ENCODE results near the gene GNE.
"Not testable (repeated sequence)": the region's sequence is repeated elsewhere in the genome, so short reads cannot be mapped to it uniquely, and the experiment has no call there.

GNE gene

DNA sequence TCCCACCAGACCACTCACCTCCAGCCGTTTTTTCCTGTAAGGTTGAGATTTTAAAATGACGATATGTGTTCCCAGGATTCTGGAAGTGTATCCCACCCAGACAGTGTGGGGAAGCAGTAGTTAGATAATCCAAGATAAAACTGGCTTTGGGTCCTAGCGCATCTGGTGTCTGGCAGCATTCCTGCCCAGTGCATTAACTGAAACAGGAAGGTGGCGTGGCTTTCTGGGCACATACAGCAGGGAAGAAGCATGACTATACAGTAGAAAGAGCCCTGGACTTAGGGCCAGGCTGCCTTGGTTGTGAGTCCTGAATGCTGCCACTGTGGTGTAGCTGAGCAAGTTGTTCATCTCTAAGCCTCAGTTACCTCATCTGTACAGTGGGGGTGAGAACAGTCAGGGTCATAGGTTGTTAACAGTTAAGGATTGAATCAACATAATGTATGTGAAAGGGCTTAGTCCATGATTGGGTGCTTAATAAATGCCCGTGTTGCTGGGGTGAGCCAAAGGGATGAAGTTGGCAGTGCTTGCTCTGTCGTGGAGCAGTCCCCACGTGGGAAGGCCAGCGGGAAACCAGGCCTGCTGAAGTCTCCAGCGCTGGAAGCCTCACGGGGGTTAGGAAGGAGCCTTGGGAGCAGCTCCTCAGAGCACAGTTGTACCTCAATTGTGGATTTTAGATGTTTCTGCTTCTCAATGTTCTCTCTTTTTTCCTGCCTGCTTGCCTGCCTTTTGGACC lies 49.6 kb downstream of the GNE start:
- no peak for DNase-seq (ENCODE audit: low read depth)

DNA sequence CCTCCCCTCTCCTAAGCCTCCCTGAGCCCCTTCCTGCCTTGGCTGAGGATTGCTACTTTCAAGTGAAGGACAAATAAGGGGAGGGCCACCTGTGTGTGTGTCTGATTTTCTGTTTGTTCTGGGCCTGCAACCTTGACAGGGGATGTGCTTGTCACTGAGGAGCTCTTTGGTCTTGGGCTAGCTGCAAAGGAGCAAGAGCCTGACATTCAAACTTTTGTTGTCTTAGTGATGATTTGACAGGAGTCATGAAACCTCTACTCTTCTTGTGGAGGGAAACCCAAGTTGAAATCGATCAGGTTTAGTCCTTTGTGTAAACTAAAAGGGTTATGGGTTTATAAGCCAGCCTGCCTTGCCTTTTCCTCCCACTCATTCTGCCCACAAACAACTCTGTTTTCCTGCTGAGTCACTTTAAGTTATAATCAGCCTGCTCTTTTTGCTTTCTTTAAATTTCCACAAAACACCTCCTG lies 50.7 kb downstream of the GNE start:
- DNase-seq (ENCODE audit: low read depth) = no peak

DNA sequence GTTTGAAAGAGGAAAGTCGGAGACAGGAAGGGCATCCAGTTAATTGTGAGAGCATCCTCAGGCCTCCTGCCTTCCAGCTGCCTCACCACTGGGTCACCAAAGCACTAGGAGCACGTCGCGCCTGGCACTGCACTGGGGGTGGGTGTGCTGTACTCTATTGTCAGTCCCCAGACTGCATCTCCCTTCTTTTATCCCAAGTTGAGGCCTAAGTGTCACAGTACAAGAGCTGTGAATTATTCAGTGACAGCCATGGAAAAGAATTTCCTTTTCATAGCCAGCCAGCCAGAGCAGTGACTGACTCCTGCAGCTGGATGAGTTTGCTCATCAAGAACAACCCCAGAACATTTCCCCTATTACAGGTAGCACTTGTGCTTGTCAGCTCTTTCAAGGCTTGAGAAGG lies 51.2 kb downstream of the GNE start:
- no peak for DNase-seq (ENCODE audit: low read depth)

DNA sequence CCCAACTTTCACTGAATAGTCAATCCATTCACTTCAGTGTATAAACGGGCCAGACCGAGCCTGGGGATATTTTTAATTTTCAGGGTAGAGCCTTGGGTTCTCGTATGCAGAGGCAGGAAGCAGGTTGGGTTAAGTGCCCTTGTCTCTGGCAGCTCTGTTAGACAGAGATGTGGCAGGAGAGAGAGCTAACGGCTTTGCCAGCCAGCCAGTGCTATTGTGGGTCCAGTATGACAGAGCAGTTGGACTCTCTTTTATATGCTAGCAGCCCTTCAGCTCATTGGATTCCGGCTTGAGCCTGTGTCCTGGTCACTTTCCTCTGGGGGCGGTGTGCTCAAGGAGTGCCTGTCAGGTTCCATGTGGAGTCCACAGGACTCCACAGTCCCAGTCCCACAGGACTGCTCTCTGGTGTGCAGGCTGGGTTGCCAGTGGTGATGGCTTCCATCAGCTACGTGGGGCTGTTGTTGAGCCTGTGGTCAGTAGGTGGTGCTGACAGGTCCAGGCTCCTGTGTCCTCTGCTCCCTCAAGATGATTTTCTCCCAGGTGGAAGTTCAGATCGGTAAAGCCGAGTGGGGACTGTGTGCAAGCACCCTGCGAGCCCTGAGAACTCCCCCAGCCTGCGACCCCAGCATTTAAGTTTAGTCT lies 53.2 kb downstream of the GNE start:
- no peak for DNase-seq (ENCODE audit: low read depth)

DNA sequence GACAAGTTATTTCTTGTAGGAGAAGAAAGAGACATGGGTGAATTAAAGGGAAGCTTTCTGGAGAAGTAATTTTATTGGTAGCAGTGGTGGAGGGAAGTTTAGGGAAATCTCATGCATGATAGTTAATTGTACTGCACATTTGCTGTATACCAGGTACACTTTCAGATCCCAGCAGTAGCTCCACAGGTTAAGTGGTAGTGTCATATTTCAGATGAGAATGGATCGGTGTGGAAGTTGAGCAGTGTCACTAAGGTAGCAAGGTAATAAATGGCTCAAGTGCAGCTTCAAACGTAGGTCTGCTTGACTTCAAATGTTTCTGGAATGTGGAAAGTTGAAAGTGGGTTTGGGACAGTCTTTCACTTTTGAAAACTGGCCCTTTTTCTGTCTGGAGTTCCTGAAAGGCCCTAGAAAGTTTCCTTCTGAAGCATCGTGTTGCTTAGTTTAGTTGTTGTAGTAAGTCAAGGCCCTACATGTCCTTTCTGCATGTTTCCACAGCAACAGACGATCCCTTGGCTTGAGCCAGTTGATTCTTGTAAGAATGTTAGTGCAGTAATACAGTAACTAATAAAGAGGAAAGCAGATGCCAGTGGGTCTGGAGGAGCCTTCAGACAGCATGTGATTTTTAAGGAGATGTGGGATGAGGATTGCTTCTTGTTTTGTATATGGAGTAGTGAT lies 63.8 kb downstream of the GNE start:
- no peak for DNase-seq (ENCODE audit: low read depth)

DNA sequence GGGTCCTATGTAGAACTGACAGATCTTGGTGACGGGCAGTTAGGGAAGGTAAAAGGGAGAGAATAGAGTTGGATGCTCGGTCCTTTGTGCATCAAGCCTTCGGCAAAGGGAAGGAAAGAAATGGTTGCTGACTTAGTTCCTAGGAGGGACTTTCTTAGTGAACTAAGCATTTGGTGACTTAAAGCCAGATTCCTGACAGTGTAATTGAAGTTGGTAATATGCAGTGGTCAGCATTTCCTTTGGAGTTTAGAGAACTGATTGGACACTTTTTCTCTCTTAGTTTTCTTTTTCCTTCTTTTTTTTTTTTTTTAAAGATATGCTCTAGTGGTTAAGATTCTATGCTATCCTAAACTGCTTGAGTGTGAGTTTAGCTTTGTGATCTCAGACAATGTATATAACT lies 65.2 kb downstream of the GNE start:
- no peak for DNase-seq (ENCODE audit: low read depth)

DNA sequence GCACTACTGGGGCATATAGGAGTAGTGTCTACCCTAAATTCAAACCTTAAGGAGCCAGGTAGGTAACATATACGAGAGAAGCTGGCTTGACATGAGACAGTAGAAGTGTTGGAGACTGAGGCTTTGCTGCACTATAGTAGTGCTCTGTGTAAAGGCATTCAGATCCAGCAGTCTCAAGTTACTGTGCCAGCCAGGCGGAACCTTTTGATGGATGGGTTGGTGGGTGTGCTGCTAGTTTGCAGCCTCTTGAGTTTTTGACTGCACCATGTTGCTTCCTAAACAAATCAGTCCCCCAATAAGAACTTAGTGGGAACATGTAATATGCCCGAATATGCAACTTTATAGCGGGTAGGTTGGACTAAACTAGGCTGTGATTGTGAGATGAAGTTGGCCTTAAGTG lies 66.1 kb downstream of the GNE start:
- no peak for DNase-seq (ENCODE audit: low read depth)

DNA sequence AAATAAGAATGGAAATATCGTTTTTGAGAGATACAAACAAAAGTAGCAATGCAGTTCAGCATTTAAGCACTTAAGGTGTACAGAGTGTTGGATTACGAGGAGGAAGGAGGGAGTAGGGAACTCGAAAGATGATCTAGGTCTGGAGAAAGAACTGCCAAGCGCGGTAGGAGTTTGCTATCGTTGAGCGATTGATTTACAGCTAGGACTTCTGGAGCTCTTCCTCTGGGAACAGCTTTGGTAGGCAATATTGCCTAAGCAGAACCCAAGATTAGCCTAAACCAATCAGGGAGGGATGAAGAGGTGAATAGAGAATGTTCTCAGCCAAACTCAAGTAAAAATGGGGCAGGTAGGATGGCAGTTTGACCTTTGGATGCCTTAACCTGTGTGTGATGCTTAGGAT lies 66.6 kb downstream of the GNE start:
- DNase-seq (ENCODE audit: low read depth) = no peak

DNA sequence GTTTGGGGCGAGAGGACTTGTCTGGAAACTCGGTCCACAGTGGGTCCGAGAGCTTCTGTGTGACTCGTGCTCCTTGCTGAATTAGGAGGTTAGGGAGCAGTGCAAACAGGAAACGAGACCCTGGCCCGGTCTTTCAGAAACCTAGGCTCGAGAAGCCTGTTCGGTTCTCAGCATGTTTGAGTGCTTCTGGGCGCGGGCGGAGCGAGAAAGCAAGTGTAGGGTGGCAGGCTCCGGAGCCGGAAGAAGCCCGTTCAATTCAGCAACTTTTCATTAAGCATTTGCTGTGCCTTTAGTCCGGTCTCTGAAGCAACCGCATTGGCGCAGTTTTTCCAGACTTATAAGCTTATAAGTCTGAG lies 67.0 kb downstream of the GNE start:
- peak; percentile 18 for DNase-seq (ENCODE audit: low read depth)

DNA sequence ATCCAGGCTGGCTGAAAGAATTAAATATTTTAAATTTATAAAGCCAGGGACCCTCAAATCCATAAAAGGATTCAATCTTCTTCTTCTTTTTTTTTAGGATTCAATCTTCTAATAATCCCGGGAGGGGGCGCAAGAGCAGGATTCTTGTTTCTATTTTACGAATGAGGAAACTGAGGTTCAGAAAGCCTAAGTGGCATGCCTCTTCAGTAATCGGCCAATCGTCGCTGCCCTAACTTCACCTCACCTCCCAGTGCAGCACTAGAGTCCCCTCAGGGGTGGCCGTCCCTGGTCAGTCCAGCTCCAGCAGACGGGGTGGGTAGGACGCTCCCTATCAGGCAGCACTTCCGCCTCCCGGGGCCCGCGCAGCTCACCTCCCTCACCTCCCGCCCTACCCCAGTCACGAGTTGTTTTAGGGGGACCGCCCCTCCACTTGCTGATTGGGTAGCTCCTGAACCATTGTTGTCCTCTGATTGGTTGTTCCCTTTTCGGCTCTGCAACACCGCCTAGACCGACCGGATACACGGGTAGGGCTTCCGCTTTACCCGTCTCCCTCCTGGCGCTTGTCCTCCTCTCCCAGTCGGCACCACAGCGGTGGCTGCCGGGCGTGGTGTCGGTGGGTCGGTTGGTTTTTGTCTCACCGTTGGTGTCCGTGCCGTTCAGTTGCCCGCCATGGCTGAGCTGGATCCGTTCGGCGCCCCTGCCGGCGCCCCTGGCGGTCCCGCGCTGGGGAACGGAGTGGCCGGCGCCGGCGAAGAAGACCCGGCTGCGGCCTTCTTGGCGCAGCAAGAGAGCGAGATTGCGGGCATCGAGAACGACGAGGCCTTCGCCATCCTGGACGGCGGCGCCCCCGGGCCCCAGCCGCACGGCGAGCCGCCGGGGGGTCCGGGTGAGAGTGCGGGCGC lies 67.6 kb downstream of the GNE start, which contains the start of gene CLTA:
Gene CLTA (plus strand): TSS at position 534 of the 902 bp plus-strand sequence. CDS start 136 bp downstream, at position 670.
- DNase-seq (ENCODE audit: low read depth) = peak; percentile 68

DNA sequence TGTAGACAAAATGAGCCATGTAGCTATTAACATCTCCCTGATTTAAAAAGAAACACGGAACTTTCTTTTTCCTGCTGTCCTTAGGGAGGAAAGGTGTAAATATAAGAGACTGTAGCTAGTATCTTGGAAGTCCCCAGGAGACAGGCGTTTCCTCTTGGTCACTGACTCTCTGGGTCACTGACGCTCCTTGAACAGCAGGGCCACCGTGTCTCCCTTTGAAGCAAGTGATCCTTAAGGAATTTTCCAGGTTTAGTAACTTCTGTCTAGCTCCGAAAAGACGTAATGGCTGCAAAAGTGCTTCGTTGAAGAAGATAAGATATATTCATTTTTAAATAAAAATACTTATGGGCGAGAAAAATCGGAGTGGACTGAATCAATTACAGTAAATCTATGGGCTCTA lies 68.3 kb downstream of the GNE start:
- no peak for DNase-seq (ENCODE audit: low read depth)

DNA sequence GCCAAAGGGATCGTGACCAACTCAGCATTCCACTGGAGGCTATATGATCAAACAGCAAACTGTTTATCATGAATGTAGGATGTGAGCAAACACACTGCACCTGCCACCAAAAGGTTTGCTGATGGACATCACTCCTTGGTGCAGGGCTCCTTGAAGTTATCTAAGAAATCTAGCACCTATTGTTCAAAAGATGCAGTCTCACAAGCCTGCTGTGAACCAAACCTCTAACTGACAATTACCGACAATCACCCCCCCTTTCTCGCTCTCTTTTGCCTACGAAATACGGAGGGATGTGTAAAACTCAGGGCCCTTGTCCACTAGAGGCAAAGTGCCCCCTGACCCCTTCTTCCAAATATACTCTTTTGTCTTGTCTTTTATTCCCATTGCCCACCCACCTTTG lies 70.0 kb downstream of the GNE start:
- no peak for DNase-seq (ENCODE audit: low read depth)

DNA sequence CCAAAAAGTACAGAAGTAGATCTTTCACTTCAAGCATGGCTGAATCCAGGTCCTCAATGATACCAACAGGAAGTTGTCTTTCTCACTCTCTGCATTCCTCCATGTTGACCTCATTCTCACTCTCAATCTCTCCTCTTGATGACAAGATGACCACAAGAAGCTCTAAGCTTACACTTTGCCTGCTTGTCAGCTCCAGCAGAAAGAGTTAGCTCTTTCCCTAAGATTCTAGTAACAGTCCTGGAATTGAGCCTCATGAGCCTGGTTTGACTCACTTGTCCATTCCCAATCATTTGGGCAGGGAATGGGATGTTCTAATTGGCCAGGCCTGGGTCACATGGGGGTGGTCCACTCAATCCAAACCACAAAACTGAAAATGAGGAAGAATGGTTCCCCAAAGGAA lies 70.8 kb downstream of the GNE start:
- DNase-seq (ENCODE audit: low read depth) = no peak

DNA sequence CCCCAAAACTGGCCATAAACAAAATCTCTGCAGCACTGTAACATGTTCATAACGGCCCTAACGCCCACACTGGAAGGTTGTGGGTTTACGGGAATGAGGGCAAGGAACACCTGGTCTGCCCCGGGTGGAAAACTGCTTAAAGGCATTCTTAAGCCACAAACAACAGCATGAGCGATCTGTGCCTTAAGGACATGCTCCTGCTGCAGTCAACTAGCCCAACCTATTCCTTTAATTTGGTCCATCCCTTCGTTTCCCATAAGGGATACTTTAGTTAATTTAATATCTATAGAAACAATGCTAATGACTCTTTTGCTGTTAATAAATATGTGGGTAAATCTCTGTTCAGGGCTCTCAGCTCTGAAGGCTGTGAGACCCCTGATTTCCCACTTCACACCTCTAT lies 78.0 kb downstream of the GNE start:
- DNase-seq (ENCODE audit: low read depth) = not testable (repeated sequence)

DNA sequence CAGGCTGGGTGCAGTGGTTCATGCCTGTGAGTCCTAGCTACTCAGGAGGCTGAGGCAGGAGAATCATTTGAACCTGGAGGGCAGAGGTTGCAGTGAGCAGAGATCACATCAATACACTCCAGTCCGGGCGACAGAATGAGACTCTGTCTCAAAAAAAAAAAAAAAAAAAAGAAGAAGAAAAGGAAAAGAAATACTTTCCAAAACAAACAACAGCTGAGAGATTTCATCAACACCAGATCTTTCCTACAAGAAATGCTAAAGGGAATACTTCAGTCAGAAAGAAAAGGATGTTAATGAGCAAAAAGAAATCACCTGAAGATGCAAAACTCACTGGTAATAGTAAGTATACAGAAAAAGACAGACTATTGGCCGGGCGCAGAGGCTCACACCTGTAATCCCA lies 80.7 kb downstream of the GNE start:
- DNase-seq (ENCODE audit: low read depth) = no peak

DNA sequence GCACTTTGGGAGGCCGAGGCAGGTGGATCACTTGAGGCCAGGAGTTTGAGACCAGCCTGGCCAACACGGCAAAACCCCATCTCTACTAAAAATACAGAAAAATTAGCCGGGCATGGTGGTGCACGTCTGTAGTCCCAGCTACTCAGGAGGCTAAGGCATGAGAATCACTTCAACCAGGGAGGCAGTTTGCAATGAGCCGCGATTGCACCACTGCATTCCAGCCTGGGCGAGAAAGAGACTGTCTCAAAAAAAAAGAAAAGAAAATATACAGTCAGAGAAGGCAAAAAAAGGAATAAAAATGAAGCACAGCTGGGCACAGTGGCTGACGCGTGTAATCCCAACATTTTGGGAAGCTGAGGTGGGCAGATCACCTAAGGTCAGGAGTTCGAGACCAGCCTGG lies 81.8 kb downstream of the GNE start:
- not testable (repeated sequence) for DNase-seq (ENCODE audit: low read depth)

DNA sequence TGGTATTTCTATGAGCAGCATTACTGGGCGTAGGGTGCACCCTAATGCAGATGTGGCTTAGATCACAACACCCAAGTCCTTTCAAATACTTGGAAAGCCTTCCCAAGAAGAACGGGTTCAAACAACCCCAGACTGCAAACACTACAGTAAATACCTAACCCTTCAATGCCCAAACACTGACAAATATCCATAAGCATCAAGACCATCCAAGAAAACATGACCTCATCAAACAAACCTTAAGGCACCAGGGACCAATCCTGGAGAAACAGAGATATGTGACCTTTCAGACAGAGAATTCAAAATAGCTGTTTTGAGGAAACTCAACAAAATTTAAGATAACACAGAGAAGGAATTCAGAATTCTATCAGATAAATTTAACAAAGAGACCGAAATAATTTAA lies 83.0 kb downstream of the GNE start:
- not testable (repeated sequence) for DNase-seq (ENCODE audit: low read depth)

DNA sequence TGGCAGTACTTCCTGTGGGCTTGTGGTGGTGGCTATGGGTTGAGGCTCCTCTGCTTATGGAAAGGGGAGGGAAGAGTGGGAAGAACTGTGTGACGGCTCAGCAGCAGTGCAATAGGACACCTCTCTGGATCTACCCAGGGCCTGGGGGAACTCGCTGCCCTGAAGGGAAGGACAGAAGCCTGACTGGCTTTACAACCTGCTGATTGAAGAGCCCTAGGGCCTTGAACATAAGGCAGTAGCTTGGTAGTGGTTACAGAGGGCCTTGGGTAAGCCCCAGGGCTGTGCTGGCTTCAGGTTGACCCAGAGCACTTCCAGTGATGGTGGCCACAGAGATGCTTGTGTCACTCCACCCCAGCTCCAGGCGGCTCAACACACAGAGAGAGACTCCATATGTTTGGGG lies 83.5 kb downstream of the GNE start:
- DNase-seq (ENCODE audit: low read depth) = no peak

DNA sequence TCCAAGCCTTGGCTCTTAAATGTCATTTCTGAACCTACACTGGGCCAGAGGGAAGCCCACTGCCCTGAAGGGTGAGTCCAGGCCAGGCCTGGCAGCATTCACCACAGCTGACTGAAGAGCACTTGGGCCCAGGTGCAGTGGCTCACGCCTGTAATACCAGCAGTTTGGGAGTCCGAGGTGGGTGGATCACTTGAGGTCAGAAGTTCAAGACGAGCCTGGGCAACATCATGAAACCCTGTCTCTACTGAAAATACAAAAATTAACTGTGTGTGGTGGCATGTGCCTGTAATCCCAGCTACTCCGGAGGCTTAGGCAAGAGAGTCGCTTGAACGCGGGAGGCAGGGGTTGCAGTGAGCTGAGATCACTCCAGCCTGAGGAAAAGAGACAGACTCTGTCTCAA lies 84.0 kb downstream of the GNE start:
- no peak for DNase-seq (ENCODE audit: low read depth)

DNA sequence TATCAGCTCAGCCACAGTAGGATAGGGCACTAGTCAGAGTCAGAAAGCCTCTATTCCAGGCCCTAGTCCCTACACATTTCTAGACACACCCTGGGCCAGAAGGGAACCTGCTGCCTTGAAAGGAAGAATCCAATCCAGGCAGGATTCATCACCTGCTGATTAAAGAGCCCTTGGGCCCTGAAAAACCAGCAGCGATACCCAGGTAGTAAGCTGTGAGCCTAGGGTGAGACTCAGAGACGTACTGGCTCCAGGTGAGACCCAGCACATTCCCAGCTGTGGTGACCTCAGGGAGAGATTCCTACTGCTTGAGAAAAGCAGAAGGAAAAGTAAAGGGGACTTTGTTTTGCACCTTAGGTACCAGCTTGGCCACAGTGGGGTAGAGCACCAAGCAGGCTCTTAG lies 84.4 kb downstream of the GNE start:
- no peak for DNase-seq (ENCODE audit: low read depth)

DNA sequence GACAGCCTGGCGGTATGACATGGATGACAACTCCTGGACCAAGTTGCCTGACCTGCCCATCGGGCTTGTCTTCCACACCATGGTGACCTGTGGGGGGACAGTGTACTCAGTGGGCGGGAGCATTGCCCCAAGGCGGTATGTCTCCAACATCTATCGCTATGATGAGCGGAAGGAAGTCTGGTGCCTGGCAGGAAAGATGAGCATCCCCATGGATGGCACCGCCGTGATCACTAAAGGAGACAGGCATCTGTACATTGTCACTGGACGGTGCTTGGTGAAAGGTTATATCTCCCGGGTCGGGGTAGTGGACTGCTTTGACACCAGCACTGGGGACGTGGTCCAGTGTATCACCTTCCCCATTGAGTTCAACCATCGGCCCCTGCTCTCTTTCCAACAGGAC lies 87.7 kb downstream of the GNE start:
- DNase-seq (ENCODE audit: low read depth) = no peak

DNA sequence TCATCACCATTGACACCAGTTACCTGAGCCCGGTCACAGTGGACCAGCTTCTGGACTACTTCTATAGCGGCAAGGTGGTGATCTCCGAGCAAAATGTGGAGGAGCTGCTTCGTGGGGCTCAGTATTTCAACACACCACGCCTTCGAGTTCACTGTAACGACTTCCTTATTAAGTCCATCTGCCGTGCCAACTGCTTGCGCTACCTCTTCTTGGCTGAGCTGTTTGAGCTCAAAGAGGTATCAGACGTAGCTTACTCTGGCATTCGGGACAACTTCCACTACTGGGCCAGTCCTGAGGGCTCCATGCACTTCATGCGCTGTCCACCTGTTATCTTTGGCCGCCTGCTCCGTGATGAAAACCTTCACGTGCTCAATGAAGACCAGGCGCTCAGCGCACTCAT lies 88.5 kb downstream of the GNE start:
- no peak for DNase-seq (ENCODE audit: low read depth)

Data from stimulated activated CD8-positive, alpha-beta memory T cell treated with anti-CD3 and anti-CD28 coated beads, Interleukin-15, amount 100 ng/mL, for 24 hours (primary cell).